GM19025 (cell line): ENCODE results near the gene TSHZ2.

Source experiments
- ATAC-seq: cut with Tn5 transposase; IDR thresholded peaks from one replicate; pipeline ENCODE4 v1.9.1; 2021; ENCODE audit warnings: mild to moderate bottlenecking, low read depth, moderate library complexity; ENCODE audit not compliant: unreplicated experiment

TSHZ2 gene

DNA sequence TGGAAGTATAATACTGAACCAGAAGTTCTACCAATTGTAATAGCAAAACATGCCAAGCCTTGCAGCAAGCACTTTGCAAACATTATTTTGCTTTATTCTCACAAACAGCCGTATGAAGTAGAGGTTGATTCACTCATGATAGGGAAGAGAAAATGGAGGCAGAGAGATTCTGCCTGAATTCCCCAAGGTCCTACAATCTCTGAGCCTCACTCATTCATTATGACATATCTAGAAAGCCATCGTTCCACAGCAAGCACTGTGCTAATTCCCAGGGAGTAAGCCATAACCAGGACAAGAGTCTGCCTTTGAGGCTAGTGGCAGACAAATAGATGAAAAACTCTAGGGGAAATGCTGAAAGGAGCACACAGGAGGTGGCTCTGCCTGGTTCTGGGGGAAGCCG is 288.0 kb downstream of the TSHZ2 start:
- ATAC-seq = no peak

DNA sequence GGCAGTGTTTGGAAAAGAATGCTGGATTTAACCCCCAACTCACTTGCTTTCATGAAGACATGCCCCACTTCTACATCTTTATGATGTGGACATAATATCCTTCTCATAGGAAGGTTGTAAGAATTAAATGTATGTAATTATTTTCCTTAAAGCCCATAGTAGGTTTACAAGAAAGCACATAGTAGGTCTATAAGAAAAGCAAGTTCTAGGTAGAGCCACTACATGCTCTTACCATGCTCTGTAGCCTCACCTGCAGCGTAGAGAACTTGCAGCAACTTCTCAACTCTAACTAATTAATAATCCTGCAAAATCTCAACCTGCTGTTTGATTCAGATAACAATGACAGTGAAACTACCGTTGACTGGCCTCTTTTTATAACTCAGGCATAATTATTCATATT is 288.4 kb downstream of the TSHZ2 start:
- ATAC-seq = no peak

- no peak for ATAC-seq
Measured at GRCh38 chr20:53262365-53262764, 290.2 kb downstream of the TSHZ2 start.

GRCh38 chr20:53263554-53264438 is 291.6 kb downstream of the TSHZ2 start:
- no peak for ATAC-seq

DNA sequence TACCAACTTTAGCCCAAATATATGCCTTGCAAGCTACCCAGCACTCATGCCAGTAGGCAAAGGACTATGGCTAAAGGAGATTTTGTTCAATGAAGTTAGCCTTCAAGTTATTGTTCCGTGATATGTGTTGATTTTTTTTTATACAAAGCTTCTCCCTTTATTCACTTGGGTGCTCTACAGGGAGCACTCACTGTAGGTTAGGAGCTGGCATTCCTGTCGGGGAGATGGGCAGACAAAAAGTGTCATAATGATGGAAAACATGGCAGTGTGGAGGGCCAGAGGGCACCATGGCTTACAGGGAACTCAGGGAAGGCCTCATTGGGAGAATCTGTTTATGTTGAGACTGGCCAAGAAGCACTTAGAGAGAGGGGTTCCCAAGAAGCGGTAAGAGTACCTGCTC is 292.4 kb downstream of the TSHZ2 start:
- no peak for ATAC-seq

- ATAC-seq = no peak
Measured at GRCh38 chr20:53265304-53265875, 293.2 kb downstream of the TSHZ2 start.

GRCh38 chr20:53269380-53269779 is 297.2 kb downstream of the TSHZ2 start:
- no peak for ATAC-seq

GRCh38 chr20:53270792-53271375 is 298.7 kb downstream of the TSHZ2 start:
- no peak for ATAC-seq

DNA sequence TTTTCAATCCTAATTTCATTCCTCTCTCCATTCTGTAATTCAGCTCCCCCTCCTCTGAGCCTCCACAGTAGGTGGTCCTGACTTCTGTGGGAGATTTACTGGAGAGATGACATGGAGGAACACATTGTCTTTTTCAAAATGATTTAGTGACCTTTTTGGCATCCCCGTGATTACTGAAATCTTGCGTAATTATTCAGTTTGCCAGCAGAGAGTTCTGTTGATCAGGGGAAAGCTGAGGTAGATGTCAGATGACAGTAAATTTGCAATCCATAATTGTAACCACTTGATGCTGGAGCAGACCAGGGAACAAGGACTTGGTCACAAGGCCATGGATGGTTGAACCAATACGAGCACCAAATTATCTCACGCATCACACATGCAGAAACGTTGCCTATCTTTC is 302.2 kb downstream of the TSHZ2 start:
- no peak for ATAC-seq

- ATAC-seq = no peak
Measured at GRCh38 chr20:53274807-53275206, 302.6 kb downstream of the TSHZ2 start.

GRCh38 chr20:53276143-53276542 is 304.0 kb downstream of the TSHZ2 start:
- no peak for ATAC-seq

DNA sequence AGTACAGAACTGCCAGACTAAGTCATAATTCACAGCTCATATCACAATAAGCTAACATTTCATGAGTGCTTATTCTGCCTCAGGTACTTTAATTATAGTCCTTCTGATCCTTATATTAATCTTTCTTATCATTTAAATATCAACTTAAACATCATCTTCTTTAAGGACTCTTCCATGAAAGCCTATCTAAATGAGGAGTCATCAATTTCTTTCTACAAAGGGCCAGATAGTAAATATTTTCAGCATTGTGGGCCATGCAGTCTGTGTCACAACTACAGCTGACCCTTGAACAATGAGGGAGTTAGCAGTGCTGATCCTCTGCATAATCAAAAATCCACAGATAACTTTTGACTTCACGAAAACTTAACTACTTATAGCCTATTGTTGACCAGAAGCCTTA is 306.4 kb downstream of the TSHZ2 start:
- ATAC-seq = no peak

DNA sequence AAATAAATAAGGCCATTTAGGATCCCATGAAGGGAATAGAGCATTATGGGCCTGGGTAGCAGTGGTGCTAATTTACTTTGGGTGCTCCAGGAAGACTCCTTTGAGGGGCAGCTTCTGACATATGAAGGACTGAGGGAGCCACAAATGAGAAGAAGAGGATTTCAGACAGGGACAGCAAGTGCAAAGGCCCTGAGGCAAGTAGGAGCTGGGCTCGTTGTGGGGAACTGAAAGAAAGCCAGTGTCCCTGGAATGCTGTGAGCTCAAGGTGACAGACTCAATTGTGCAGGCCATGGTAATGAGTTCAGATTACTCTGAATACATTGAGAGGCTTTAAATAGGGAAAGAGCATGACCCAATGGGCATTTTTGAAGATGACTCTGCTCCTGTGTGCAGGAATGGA is 307.6 kb downstream of the TSHZ2 start:
- no peak for ATAC-seq

DNA sequence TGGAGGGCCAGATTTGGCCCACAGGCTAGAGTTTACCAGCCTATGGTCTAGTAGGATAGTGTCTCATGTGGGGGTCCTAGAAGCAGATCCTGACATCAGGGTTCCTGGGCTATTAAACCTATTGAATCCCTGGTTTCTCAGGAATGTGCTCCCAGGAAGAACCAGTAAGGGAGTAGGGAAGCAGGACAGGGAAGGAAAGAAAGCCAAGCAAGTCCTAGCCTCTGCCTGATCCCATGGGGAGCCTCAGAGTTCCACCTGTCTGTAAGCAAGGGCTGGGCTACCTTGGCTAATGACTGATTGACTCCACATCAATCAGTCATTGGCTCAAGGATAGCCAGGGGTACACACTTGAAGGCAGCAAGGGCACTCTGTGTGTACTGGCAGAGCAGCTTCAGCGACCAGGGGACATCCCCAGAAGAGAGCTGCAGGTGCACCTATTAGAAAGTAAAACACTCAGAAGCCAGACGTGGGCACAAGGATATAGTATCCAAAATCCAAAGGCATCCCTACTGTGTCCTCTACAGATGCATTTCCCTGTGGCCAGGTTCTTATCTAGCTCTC is 309.5 kb downstream of the TSHZ2 start:
- no peak for ATAC-seq

- ATAC-seq = no peak
Measured at GRCh38 chr20:53282217-53282955, 310.2 kb downstream of the TSHZ2 start.

GRCh38 chr20:53283011-53283410 is 310.9 kb downstream of the TSHZ2 start:
- no peak for ATAC-seq

DNA sequence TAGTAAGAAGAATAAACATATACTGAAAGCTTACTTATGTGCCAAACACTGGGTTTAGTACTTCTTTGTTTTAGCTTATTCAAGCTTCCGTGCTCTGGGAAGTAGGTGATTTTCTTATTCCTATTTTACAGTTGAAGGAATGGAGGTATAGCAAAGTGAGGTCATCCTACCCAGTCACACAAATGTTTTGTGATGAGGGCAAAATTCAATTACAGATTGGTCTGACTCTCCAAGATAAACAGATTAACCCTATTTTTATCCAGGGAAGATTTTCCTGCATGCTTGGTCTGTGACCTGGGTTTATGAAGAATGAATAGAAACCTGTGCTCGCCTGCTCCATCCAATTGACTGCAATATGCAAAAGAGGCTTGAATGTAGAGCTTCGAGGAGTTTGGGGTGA is 311.4 kb downstream of the TSHZ2 start:
- no peak for ATAC-seq

DNA sequence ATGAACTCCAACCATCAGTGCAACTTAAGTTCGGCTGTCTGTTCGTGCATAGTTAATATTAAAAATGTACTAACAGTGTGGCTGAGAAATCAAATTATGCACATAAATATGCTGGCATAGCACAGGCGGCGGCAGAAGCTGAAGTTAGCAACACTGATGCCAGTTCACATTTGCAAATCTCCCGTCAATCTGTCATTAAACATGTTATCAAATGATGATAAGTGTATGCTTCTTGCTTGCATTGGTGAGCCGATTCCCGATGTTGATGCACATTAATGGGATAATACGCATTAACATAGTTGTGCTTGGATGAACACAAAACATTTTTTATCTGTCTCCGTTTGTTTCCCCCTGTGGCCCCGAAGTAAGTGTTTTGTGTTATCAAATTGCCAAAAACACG is 312.1 kb downstream of the TSHZ2 start:
- ATAC-seq = no peak

DNA sequence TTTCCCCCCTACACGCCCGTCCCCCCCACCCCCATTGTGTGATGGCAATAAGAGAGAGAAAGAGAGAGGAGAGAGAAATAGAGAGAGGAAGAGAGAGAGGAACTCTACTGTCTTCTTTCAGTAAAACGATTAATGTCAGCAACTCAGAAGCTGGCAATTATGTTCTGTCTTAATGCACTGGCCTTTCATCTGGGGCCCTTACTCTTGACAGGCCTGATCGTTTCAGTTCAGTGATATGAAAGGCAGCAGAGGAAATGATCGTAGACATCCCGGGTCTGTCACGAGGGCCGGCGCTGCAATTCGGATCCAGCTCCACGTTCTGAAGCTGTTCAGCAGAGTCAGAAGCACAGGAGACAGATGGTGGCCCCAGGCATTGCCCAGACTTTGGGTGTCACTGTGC is 312.5 kb downstream of the TSHZ2 start:
- ATAC-seq = no peak

GRCh38 chr20:53287357-53288042 is 315.3 kb downstream of the TSHZ2 start:
- no peak for ATAC-seq
